IMR-90 (cell line): Measurements from ENCODE around the gene DCP2. TPM values are rescaled to one million over a fixed set of nuclear protein-coding genes. Genes with fewer than 3 reads are reported as not detected.

Experiments
- ATAC-seq: fragments of 200-7000 bp; cut with Tn5 transposase; 2 replicates; pipeline ENCODE4 v1.9.1; 2020; ENCODE audit warnings: low read depth, mild to moderate bottlenecking, moderate library complexity
- BruUV-seq: library from RNA; stranded (reverse); fragments of 400-500 nt; replicated peaks from 2 replicates; lab custom pipeline; 2021; lab: Mats Ljungman, UMichigan
- CTCF ChIA-PET: fragments of 300-600 bp; formaldehyde crosslinking; extraction: SDS; loops from one replicate; lab custom pipeline; 2021; ENCODE audit warnings: antibody characterized with exemption; lab: Yijun Ruan, JAX
- POLR2A ChIA-PET: fragments of 300-600 bp; sonication (Branson Sonifier 250); formaldehyde crosslinking; loops from one replicate; lab custom pipeline; 2022; ENCODE audit warnings: antibody characterized with exemption; ENCODE audit not compliant: unreplicated experiment; lab: Charles Lee
- DNase-seq: peaks from one replicate; pipeline ENCODE4 v3.0.0; 2013
- H2AFZ ChIP-seq: replicated peaks from 2 replicates; pipeline ENCODE3; 2013; ENCODE audit warnings: low read length, mild to moderate bottlenecking; ENCODE audit not compliant: poor library complexity
- H2AK5ac ChIP-seq: 2 replicates; pipeline ENCODE4 v1.6.1; 2013; ENCODE audit warnings: low read depth, low read length, inconsistent platforms
- H2AK9ac ChIP-seq: replicated peaks from 2 replicates; pipeline ENCODE3; 2013; ENCODE audit warnings: mild to moderate bottlenecking, low read depth, low read length, moderate library complexity; ENCODE audit not compliant: poor library complexity
- H2BK120ac ChIP-seq: 2 replicates; pipeline ENCODE4 v1.6.1; 2013; ENCODE audit warnings: low read depth, low read length, inconsistent platforms
- H2BK15ac ChIP-seq: 3 replicates; pipeline ENCODE4 v1.6.1; 2013; ENCODE audit warnings: low read depth, low read length, inconsistent platforms
- H2BK20ac ChIP-seq: 2 replicates; pipeline ENCODE4 v1.6.1; 2013; ENCODE audit warnings: low read depth, mild to moderate bottlenecking, inconsistent platforms, low read length, moderate library complexity
- H2BK5ac ChIP-seq: 2 replicates; pipeline ENCODE4 v1.6.1; 2013; ENCODE audit warnings: mild to moderate bottlenecking, low read depth, low read length, inconsistent platforms; ENCODE audit not compliant: poor library complexity, severe bottlenecking
- H3K14ac ChIP-seq: replicated peaks from 2 replicates; pipeline ENCODE4 v1.6.1; 2013; ENCODE audit warnings: low read depth, low read length, inconsistent platforms
- H3K18ac ChIP-seq: 2 replicates; pipeline ENCODE4 v1.6.1; 2013; ENCODE audit warnings: low read depth, low read length, control low read depth
- H3K23ac ChIP-seq: 2 replicates; pipeline ENCODE4 v1.6.1; 2013; ENCODE audit warnings: low read depth, low read length, inconsistent platforms
- H3K27ac ChIP-seq: 2 replicates; pipeline ENCODE4 v1.5.1; 2013; ENCODE audit warnings: mild to moderate bottlenecking, control low read depth, low read length; ENCODE audit not compliant: insufficient read depth
- H3K27me3 ChIP-seq: 2 replicates; pipeline ENCODE4 v1.6.1; 2013; ENCODE audit warnings: low read length; ENCODE audit not compliant: control insufficient read depth, insufficient read depth
- H3K36me3 ChIP-seq: 2 replicates; pipeline ENCODE4 v1.6.1; 2013; ENCODE audit warnings: low read length, mixed read lengths; ENCODE audit not compliant: control insufficient read depth, insufficient read depth
- H3K4ac ChIP-seq: 2 replicates; pipeline ENCODE4 v1.6.1; 2013; ENCODE audit warnings: low read depth, low read length, inconsistent platforms
- H3K4me1 ChIP-seq: 2 replicates; pipeline ENCODE4 v1.6.1; 2013; ENCODE audit warnings: low read length, mixed read lengths; ENCODE audit not compliant: control insufficient read depth, insufficient read depth
- H3K4me2 ChIP-seq: 2 replicates; pipeline ENCODE4 v1.6.1; 2013; ENCODE audit warnings: low read depth, mild to moderate bottlenecking, control low read depth, low read length, moderate library complexity
- H3K4me3 ChIP-seq: 2 replicates; pipeline ENCODE4 v1.5.1; 2013; ENCODE audit warnings: low read depth, mild to moderate bottlenecking, control low read depth, low read length, moderate library complexity; ENCODE audit not compliant: insufficient read depth
- H3K56ac ChIP-seq: 2 replicates; pipeline ENCODE4 v1.6.1; 2013; ENCODE audit warnings: low read length, inconsistent platforms; ENCODE audit not compliant: insufficient read depth; ENCODE audit errors: extremely low read depth
- H3K79me1 ChIP-seq, 2 experiments: 2 replicates each; pipeline ENCODE4 v1.6.1; 2013; ENCODE audit warnings: low read length in 2 of 2, inconsistent platforms in 1 of 2, low read depth in 1 of 2
- H3K9ac ChIP-seq: 2 replicates; pipeline ENCODE4 v1.6.1; 2013; ENCODE audit warnings: low read depth, low read length, control low read depth
- H3K9me1 ChIP-seq: 2 replicates; pipeline ENCODE4 v1.6.1; 2013; ENCODE audit warnings: low read length, inconsistent platforms; ENCODE audit not compliant: insufficient read depth
- H3K9me3 ChIP-seq: 2 replicates; pipeline ENCODE4 v1.6.1; 2013; ENCODE audit warnings: low read length; ENCODE audit not compliant: control insufficient read depth, insufficient read depth
- H4K20me1 ChIP-seq: 2 replicates; pipeline ENCODE4 v1.6.1; 2013; ENCODE audit warnings: low read length, inconsistent platforms; ENCODE audit not compliant: insufficient read depth
- H4K5ac ChIP-seq: 2 replicates; pipeline ENCODE4 v1.6.1; 2013; ENCODE audit warnings: mild to moderate bottlenecking, low read depth, low read length, control low read depth
- H4K8ac ChIP-seq, 2 experiments: 2 replicates each; pipeline ENCODE4 v1.6.1; 2013; ENCODE audit warnings: low read depth in 2 of 2, low read length in 2 of 2, control low read depth in 1 of 2, inconsistent platforms in 1 of 2
- H4K91ac ChIP-seq: 2 replicates; pipeline ENCODE4 v1.6.1; 2013; ENCODE audit warnings: low read depth, low read length, inconsistent platforms; ENCODE audit not compliant: insufficient read depth
- BHLHE40 ChIP-seq: fragments of 150-350 bp; IDR thresholded peaks from 2 replicates; pipeline ENCODE4 v1.6.1; 2016; ENCODE audit warnings: mild to moderate bottlenecking, low read depth, low read length
- CEBPB ChIP-seq: IDR thresholded peaks from 2 replicates; pipeline ENCODE4 v1.6.1; 2012; ENCODE audit warnings: low read depth, low read length, improper control_type of control experiment
- CHD1 ChIP-seq: IDR thresholded peaks from 2 replicates; pipeline ENCODE4 v1.6.1; 2012; ENCODE audit warnings: low read depth, low read length, improper control_type of control experiment
- ELK1 ChIP-seq: fragments of 150-350 bp; IDR thresholded peaks from 2 replicates; pipeline ENCODE4 v1.6.1; 2016; ENCODE audit warnings: low read depth, mild to moderate bottlenecking, low read length, moderate library complexity, borderline replicate concordance
- FOS ChIP-seq: fragments of 150-350 bp; IDR thresholded peaks from 2 replicates; pipeline ENCODE4 v1.6.1; 2016; ENCODE audit warnings: low read depth, low read length
- MAFK ChIP-seq: IDR thresholded peaks from 2 replicates; pipeline ENCODE4 v1.6.1; 2012; ENCODE audit warnings: low read depth, low read length, improper control_type of control experiment
- POLR2A ChIP-seq: IDR thresholded peaks from 2 replicates; pipeline ENCODE4 v1.6.1; 2012; ENCODE audit warnings: mild to moderate bottlenecking, low read depth, low read length
- WGBS, 2 experiments: methylation state at CpG; one replicate each; pipeline versions ENCODE4 v1.1.5 to v1.1.7; 2013; ENCODE audit warnings: missing lambda C conversion rate in 2 of 2; ENCODE audit not compliant: insufficient read length in 1 of 2; ENCODE audit errors: extremely low coverage in 2 of 2; 5-methylcytosine and 5-hydroxymethylcytosine counted together
- dilution Hi-C: fragments of 300-500 bp; cut with HindIII; formaldehyde crosslinking; loops from one replicate; pipeline ENCODE4 v1.14.3; 2018; ENCODE audit warnings: low sequenced_read_pairs; ENCODE audit not compliant: unreplicated experiment
- in situ Hi-C: fragments of 300-500 bp; cut with MboI; formaldehyde crosslinking; loops from 3 replicates; pipeline ENCODE4 v1.14.3; 2019; ENCODE audit warnings: low sequenced_read_pairs, inconsistent platforms, mixed read lengths
- intact Hi-C: fragments of 100-400 bp; cut with micrococcal nuclease; formaldehyde crosslinking; loops from 2 replicates; pipeline ENCODE4 v1.10.0; 2022
- polyA plus RNA-seq, 3 experiments: library from polyadenylated mRNA; depleted of rRNA; stranded (reverse); fragments of >200 nt; gene quantifications; 2 replicates each; pipeline ENCODE4 v1.2.3, GENCODE V29; 2012; ENCODE audit warnings: low replicate concordance in 1 of 3
- total RNA-seq: library from RNA; depleted of rRNA; stranded (reverse); fragments of >200 nt; gene quantifications from 2 replicates; pipeline ENCODE4 v1.2.3, GENCODE V29; 2012

The DCP2 gene
- total and polyA plus RNA-seq, 2 of the 4 experiments (the other 2 are of a cell fraction), result 6.9 to 18.6 TPM

- H3K9me3 ChIP-seq, result no peaks in the 10 kb centered on the region
- no peak overlapping the region for H3K9ac ChIP-seq
- H3K56ac ChIP-seq, result no peak overlapping the region
- H4K91ac ChIP-seq, result no peak overlapping the region
- no peak for DNase-seq
- peaks cover 21% of the 10 kb centered on the region for H3K9me1 ChIP-seq
- H2BK20ac ChIP-seq, result no peak overlapping the region
- H4K20me1 ChIP-seq, result no peaks in the 10 kb centered on the region
- no peak overlapping the region for H3K4me3 ChIP-seq
- no peaks in the 10 kb centered on the region for H3K27me3 ChIP-seq
- no peak overlapping the region for H4K8ac ChIP-seq
- no peak overlapping the region for H2BK15ac ChIP-seq
- POLR2A ChIA-PET, result no interaction called here
- no peak overlapping the region for H3K14ac ChIP-seq
- dilution Hi-C loops (no loop called here), in situ Hi-C loops (no loop called here), intact Hi-C loops (no loop called here)
- no peak overlapping the region; the same call in 1 of the 2 replicates for H3K23ac ChIP-seq
- H2AK9ac ChIP-seq, result no peak overlapping the region
- H2BK120ac ChIP-seq, result no peak overlapping the region
- H3K18ac ChIP-seq, result no peak overlapping the region
- H3K4me1 ChIP-seq, result peaks cover 20% of the 10 kb centered on the region
- TF ChIP-seq BHLHE40 (no peak), ELK1 (no peak), MAFK (no peak), CHD1 (no peak), FOS (no peak), CEBPB (no peak), POLR2A (no peak)
- no peak overlapping the region for H4K5ac ChIP-seq
- H3K36me3 ChIP-seq, result peaks cover 48% of the 10 kb centered on the region; the same call in 1 of the 2 replicates
- peaks cover 0 to 7% of the 10 kb centered on the region in 2 experiments; a peak in 2 of 4 replicates for H3K79me1 ChIP-seq
- H2BK5ac ChIP-seq, result no peak overlapping the region
- H2AFZ ChIP-seq, result no peak overlapping the region
- CTCF ChIA-PET, result no interaction called here
- no peak for ATAC-seq
- no peak overlapping the region for H3K4me2 ChIP-seq
- H3K27ac ChIP-seq, result no peak overlapping the region
- no peak overlapping the region; the same call in 1 of the 2 replicates for H3K4ac ChIP-seq
- BruUV-seq, result no TSS peak
- H2AK5ac ChIP-seq, result no peak overlapping the region
- 93% methylated on average over 2 of the region's 5 CpGs; no CpG with 5 or more reads in 1 of the 2 experiments for WGBS, 2 experiments
Measured at GRCh38 chr5:113056988-113057387, 80.4 kb downstream of the DCP2 start.
